AG08395 (cell line): Measurements from ENCODE around the gene RHBDL1.

Source experiments
- DNase-seq: peaks from one replicate; pipeline ENCODE4 v3.0.0; 2012; ENCODE audit warnings: mixed read lengths, low spot score

Gene RHBDL1

DNA sequence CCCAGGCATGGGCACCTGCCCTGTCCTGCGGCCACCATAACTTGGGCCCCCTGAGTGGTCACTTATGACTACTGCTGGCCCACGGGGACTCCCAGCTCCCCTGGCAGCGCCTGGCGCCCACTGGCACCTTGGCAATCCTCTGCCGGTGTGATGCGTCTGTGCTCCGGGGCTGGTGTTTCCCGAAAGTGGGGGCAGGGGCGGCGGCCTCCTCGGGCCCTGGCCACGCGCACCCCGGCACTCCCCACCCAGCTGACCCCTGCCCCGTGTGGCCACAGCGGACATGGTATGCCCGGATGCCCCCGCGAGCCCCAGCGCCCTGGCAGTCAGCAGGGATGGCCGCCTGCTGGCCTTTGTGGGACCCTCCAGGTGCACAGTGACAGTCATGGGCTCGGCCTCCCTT, 18.0 kb upstream of the RHBDL1 start:
- DNase-seq: no peak

DNA sequence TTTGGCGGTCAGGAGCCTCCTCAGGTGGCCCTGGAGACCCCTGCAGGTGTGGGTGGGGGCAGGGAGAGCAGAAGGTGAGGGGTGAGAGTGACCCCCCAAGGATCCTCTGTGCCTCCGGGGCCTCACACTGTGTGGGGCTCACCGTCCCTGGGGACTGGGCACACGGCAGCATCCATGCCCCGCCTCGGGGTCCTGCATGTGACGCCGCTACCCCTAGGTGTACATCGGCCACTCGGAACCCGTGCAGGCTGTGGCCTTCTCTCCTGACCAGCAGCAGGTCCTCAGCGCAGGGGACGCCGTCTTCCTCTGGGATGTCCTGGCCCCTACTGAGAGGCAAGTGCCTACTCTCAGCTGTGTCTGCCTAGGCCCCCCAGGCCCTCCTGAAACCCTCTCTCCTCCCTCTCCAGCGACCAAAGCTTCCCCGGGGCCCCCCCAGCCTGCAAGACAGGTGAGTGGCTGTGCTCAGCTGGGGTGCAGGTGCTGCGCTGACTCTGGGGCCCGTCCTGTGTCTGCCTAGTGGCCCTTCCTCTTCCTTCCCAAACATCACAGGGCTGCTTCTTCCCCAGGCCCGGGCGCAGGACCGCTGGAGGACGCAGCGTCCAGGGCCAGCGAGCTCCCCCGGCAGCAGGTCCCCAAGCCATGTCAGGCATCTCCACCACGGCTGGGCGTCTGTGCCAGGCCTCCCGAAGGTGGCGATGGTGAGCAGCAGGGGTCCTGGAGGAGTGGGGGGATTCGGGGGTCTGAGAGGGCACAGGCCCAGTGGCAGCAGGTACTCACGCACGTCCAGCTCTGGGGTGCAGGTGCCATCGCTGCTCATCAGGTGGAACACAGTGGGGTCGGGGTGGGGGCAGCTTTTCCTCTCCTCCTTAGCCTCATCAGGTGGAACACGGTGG, 16.5 kb upstream of the RHBDL1 start:
- no peak for DNase-seq

GRCh38 chr16:659618-660017, 15.9 kb upstream of the RHBDL1 start:
- DNase-seq: no peak

GRCh38 chr16:660132-660458, 15.4 kb upstream of the RHBDL1 start:
- DNase-seq: no peak

GRCh38 chr16:660459-661183, 14.8 kb upstream of the RHBDL1 start:
- DNase-seq: peak; percentile 96

DNA sequence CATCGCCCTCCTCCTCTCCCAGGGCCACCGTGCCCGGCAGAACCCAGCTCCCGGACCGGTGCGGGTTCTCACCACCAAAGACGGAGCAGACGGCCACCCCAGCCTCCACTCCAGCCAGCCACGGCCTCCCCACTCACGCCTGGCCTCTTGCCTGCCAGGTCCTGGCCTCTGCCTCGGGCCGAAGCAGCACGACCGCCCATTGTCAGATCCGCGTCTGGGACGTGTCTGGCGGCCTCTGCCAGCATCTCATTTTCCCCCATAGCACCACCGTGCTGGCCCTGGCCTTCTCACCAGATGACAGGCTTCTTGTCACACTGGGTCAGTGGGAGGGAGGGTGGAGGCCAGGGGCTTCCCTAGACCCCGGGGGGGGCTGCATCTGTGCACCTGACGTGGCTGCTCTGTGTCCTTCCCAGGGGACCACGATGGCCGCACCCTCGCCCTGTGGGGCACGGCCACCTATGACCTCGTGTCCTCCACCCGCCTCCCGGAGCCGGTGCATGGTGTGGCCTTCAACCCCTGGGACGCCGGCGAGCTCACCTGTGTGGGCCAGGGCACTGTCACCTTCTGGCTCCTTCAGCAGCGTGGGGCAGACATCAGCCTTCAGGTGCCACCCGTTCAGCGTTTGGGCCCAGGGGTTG, 14.2 kb upstream of the RHBDL1 start:
- DNase-seq: no peak

DNA sequence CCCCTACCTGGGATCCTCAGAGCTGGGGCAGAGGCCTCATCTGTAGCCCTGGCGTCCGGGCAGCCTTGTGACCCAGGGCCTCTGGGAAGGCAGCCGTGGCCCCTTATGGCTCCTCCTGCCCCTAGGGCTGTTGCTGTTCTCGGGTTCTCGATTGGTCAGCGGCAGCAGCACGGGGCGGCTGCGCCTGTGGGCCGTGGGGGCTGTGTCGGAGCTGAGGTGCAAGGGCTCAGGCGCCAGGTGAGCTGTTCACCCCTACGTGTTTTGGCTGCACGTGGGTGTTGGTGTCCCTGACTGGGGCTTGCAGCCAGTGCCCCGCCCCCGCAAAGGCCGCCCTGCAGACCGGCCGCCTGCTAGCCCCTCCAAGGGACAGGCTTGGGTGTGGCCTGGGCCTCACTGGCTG, 13.4 kb upstream of the RHBDL1 start:
- DNase-seq: no peak

GRCh38 chr16:662597-662996, 12.9 kb upstream of the RHBDL1 start:
- no peak for DNase-seq

GRCh38 chr16:666572-666971, 8.9 kb upstream of the RHBDL1 start:
- DNase-seq: no peak

DNA sequence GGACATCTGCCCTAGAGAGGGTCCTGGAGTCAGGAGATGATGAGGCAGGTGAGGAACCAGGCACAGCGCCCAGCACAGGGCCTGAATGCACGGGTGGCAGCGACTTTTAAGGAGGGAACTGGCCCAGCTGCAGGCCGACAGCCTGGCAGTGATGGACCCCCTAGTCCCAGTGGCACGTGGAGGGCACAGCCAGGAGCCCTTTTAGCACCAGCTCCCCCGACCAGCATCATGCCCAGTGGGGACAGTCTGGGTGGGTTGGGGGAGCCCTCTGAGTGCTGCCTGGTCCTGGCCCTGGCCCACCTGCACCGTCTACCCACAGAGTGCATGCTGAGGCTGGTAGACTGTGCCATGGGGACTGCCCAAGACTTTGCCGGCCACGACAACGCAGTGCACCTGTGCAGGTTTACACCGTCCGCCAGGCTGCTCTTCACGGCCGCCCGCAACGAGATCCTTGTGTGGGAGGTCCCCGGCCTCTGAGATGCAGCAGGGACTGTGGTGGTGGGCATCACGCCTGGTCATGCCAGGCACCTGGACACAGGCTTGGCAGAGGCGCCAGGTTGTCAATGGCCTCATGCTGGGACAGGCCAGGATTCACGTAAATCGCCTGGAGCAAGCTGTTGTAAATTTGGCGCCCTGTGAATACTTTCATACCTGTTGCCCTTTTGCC, 8.2 kb upstream of the RHBDL1 start:
- DNase-seq: no peak

DNA sequence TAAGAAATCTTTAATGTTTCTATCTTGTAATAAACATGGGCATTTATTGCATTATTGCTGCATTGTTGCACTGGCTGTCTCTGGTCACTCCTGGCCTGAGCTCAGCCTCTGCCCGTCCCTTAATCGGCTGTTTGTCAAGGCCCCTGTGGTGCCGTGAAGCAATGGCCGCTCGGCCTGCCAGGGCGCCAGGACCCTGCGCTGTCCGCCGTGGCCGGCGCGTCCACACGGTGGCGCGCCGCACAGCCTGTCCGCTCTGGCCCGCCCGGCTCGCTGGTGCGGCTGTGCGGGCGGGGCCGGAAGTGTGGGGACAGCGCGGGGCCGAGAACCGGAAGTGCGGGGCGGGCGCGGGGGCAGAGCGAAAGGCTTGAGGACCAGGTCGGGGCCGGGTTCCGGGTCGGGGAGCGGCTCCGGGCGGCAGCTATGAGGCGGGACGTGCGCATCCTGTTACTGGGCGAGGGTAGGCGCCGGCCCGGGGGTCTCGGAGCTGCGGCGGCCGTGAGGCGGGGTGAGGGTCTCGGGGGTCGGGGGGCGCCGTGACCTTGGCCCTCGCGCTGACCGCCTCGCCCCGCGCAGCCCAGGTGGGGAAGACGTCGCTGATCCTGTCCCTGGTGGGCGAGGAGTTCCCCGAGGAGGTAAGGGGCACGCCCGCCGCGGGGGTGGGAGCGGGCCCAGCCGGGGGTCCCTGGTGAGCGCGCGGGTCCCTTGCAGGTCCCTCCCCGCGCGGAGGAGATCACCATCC, 7.5 kb upstream of the RHBDL1 start, which contains the start of gene RHOT2:
RHOT2 (plus strand) TSS at position 353 of the 739 bp plus-strand sequence; CDS start at position 421, 68 bp downstream.
- DNase-seq: peak; percentile 92

- DNase-seq: no peak
Measured at GRCh38 chr16:668519-669171, 6.8 kb upstream of the RHBDL1 start.

DNA sequence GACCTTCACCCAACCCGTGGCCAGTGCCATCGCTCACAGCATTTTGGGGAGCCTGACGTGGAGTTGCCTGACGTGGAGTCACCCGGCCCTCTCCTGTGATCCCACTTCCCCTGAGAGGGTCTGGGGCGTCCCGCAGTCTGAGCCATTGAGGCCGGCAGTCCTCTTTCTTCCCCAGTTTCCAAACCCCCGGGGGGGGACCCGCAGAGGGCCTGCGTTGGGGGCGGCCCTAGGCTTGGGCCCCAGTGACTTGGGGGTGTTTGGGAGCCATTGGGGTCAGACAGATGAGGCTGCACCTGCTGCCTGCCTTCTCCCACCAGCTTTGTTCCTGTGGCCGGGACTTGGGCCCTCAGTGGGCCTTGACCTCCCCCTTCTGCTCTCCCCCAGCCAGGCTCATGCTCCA, 5.8 kb upstream of the RHBDL1 start:
- no peak for DNase-seq

DNA sequence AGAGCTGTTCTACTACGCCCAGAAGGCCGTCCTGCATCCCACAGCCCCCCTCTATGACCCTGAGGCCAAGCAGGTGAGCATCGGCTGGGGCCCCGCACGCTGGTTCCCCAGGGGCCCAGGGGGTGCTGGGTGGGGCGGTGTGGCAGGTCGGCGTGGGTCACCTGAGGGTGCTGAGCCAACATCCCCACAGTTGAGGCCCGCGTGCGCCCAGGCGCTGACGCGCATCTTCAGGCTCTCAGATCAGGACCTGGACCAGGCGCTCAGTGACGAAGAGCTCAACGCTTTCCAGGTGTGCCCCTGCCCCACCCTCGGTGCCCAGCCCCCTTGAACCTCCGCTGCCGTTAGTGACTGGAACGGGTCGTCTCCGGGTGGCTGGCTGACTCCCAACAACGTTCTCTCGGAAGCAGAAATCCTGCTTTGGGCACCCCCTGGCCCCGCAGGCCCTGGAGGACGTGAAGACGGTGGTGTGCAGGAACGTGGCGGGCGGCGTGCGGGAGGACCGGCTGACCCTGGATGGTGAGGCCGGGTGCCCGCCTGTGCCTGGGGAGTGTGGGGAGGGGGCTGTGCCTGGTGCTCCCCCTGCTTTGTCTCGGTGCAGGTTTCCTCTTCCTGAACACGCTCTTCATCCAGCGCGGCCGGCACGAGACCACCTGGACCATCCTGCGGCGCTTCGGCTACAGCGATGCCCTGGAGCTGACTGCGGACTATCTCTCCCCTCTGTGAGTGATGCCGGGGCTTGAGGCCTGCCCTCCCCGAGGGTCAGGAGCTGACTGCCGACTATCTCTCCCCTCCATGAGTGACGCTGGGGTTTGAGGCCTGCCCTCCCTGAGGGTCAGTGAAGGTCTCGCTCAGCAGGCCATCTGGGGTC, 4.8 kb upstream of the RHBDL1 start:
- DNase-seq: no peak

GRCh38 chr16:671353-672131, 3.9 kb upstream of the RHBDL1 start:
- no peak for DNase-seq

DNA sequence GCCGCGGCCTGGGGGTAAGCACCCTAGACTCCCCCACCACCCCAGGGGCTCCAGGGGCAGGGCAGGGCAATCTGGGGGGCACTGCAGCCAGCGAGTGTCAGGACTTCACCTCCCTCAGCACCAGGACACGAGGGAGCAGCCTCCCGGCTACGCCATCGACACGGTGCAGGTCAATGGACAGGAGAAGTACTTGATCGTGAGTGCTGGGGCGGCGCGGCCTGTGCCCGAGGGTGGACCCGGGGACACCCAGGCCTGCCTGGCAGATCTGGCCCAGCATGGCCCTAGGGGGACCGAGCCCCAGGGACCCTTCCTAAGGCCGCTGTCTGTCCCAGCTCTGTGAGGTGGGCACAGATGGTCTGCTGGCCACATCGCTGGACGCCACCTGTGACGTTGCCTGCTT, 3.1 kb upstream of the RHBDL1 start:
- no peak for DNase-seq

- DNase-seq: no peak
Measured at GRCh38 chr16:672851-673250, 2.6 kb upstream of the RHBDL1 start.

- no peak for DNase-seq
Measured at GRCh38 chr16:673399-673991, 2.0 kb upstream of the RHBDL1 start.
